Upper lobe of right lung (tissue), 1 donor: ENCODE results near the gene PRRT1. TPM values are rescaled to one million over a fixed set of nuclear protein-coding genes. Genes with fewer than 3 reads are reported as not detected.
A peak's percentile ranks its signal among the peaks of the same experiment; 100 is the strongest.

Experiments used
- ATAC-seq: fragments of 200-7000 bp; cut with Tn5 transposase; one replicate; pipeline ENCODE4 v1.9.1; 2020; ENCODE audit warnings: mild to moderate bottlenecking, moderate library complexity
- DNase-seq: peaks from one replicate; pipeline ENCODE4 v3.0.0-alpha.2; 2020
- H3K27ac ChIP-seq: fragments of 200-600 bp; one replicate; pipeline ENCODE4 v1.8.0; 2022
- H3K27me3 ChIP-seq: fragments of 200-600 bp; one replicate; pipeline ENCODE4 v1.8.0; 2022; ENCODE audit warnings: mild to moderate bottlenecking
- H3K36me3 ChIP-seq: fragments of 200-600 bp; one replicate; pipeline ENCODE4 v1.8.0; 2022
- H3K4me1 ChIP-seq: fragments of 200-600 bp; one replicate; pipeline ENCODE4 v1.8.0; 2022
- H3K4me3 ChIP-seq: fragments of 200-600 bp; one replicate; pipeline ENCODE4 v1.8.0; 2022; ENCODE audit warnings: mild to moderate bottlenecking
- H3K9me3 ChIP-seq: fragments of 200-600 bp; one replicate; pipeline ENCODE4 v1.8.0; 2022
- intact Hi-C: fragments of 100-400 bp; cut with DNase I; formaldehyde crosslinking; loops from one replicate; pipeline ENCODE4 v1.11.0; 2022
- total RNA-seq: library from RNA; stranded (reverse); fragmentation: NEBNext Ultra II Directional; extraction: Animal tissue kit (Norgen Biotek cat#: 25700); gene quantifications from one replicate; pipeline ENCODE4 v1.2.1, GENCODE V29; 2021
- TF ChIP-seq, protein P1 (sequence below): fragments of 200-600 bp; IDR thresholded peaks from one replicate; pipeline ENCODE4 v1.8.0; 2022; ENCODE audit warnings: antibody characterized with exemption
- donor health status: DM: no; HTN: yes; CAD: no; lungs with severe emphysema.

PRRT1 gene
- total RNA-seq, 1 donor from 2014 or later: 1.4 TPM

DNA sequence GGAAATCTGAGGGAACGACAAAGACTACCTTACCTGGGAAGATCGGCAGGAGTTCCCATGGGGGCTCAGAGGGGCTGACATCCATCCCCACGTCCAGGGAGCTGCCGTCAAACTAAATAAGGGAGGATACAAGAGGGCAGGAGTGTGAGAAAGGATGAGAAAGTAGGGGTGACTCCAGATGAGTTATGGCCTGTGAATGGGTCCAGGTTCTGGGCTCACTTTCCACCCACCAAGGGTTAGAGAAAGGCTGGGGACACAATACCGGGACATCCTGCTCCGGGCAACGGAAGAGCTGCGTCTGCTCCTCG is 24.4 kb downstream of the PRRT1 start:
- peaks cover 45% of the 10 kb centered on the region for H3K36me3 ChIP-seq
- no peak for DNase-seq
- no peaks in the 10 kb centered on the region for H3K9me3 ChIP-seq
- peaks cover 26% of the 10 kb centered on the region for H3K4me1 ChIP-seq
- no peak for ATAC-seq
- TF ChIP-seq, protein P1, sequence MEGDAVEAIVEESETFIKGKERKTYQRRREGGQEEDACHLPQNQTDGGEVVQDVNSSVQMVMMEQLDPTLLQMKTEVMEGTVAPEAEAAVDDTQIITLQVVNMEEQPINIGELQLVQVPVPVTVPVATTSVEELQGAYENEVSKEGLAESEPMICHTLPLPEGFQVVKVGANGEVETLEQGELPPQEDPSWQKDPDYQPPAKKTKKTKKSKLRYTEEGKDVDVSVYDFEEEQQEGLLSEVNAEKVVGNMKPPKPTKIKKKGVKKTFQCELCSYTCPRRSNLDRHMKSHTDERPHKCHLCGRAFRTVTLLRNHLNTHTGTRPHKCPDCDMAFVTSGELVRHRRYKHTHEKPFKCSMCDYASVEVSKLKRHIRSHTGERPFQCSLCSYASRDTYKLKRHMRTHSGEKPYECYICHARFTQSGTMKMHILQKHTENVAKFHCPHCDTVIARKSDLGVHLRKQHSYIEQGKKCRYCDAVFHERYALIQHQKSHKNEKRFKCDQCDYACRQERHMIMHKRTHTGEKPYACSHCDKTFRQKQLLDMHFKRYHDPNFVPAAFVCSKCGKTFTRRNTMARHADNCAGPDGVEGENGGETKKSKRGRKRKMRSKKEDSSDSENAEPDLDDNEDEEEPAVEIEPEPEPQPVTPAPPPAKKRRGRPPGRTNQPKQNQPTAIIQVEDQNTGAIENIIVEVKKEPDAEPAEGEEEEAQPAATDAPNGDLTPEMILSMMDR: no peak
- H3K4me3 ChIP-seq: peak overlapping the region; percentile 71
- intact Hi-C loops: no loop called here
- peak overlapping the region; percentile 79 for H3K27ac ChIP-seq
- H3K27me3 ChIP-seq: no peaks in the 10 kb centered on the region

DNA sequence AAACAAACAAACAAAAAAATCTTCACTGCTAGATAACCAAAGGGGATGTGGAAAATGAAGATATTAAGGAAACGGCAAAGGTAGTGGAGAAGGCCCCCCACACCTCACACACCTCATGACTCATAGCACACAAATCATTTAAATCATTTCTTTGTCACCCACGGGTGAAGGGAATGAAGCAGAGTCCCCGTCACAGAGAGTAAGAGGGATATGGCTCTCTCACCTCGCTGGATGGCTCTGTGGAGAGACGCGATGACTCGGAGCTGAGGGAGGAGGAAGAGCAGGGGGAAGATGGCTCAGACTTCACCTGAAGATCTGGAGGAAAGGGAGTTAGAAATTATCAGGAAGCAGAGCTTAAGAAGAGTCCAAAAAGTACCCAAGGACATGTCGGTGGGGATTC is 24.9 kb downstream of the PRRT1 start:
- peaks cover 26% of the 10 kb centered on the region for H3K4me1 ChIP-seq
- DNase-seq: no peak
- intact Hi-C loops: no loop called here
- peak overlapping the region; percentile 79 for H3K27ac ChIP-seq
- TF ChIP-seq, protein P1: no peak
- H3K27me3 ChIP-seq: no peaks in the 10 kb centered on the region
- H3K4me3 ChIP-seq: peak overlapping the region; percentile 71
- no peaks in the 10 kb centered on the region for H3K9me3 ChIP-seq
- no peak for ATAC-seq
- H3K36me3 ChIP-seq: peaks cover 49% of the 10 kb centered on the region

DNA sequence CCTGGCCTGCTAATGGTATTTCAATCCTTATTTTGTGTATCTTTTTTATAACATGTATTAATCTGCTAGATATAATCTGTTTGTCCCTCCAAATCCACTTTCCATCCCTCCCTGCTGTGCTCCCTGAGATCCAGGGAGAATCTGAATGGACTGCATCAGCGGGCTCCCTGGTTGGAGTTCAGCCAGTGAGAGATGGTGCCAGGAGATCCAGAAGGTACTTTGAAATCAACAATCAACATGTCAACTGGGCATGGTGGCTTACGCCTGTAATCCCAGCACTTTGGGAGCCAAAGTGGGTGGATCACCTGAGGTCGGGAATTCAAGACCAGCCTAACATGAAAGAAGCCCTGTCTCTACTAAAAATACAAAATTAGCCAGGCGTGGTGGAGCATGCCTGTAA is 28.1 kb downstream of the PRRT1 start:
- intact Hi-C loops: no loop called here
- Histone ChIP-seq H3K36me3 (peaks cover 76% of the 10 kb centered on the region), H3K9me3 (no peaks in the 10 kb centered on the region), H3K27me3 (no peaks in the 10 kb centered on the region), H3K27ac (no peak overlapping the region), H3K4me3 (no peak overlapping the region), H3K4me1 (peaks cover 24% of the 10 kb centered on the region)
- no peak for DNase-seq
- no peak for ATAC-seq
- TF ChIP-seq, protein P1: no peak

DNA sequence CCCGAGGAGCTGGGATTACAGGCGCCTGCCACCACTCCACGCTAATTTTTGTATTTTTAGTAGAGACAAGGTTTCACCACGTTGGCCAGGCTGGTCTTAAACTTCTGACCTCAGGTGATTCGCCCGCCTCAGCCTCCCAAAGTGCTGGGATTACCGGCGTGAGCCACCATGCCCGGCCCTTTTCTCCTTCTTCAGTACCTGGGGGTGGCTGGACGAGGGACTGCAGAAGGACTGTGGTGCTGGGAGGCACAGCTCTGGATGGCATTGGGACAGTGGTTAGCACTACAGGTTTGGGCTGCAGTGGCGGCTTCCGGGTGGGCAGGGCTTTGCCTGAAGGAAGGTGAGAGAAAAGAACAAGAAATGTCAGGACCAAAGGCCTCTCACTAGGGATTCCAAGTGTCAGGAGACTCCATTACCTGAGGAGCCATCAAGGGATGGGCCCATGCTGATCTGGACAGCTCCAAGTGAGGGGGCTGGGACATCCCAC is 31.1 kb downstream of the PRRT1 start:
- Histone ChIP-seq H3K27me3 (no peaks in the 10 kb centered on the region), H3K27ac (no peak overlapping the region), H3K4me1 (peaks cover 9% of the 10 kb centered on the region), H3K36me3 (peaks cover 94% of the 10 kb centered on the region), H3K4me3 (no peak overlapping the region), H3K9me3 (no peaks in the 10 kb centered on the region)
- ATAC-seq (no peak), DNase-seq (no peak)
- intact Hi-C loops: no loop called here
- TF ChIP-seq, protein P1: no peak

DNA sequence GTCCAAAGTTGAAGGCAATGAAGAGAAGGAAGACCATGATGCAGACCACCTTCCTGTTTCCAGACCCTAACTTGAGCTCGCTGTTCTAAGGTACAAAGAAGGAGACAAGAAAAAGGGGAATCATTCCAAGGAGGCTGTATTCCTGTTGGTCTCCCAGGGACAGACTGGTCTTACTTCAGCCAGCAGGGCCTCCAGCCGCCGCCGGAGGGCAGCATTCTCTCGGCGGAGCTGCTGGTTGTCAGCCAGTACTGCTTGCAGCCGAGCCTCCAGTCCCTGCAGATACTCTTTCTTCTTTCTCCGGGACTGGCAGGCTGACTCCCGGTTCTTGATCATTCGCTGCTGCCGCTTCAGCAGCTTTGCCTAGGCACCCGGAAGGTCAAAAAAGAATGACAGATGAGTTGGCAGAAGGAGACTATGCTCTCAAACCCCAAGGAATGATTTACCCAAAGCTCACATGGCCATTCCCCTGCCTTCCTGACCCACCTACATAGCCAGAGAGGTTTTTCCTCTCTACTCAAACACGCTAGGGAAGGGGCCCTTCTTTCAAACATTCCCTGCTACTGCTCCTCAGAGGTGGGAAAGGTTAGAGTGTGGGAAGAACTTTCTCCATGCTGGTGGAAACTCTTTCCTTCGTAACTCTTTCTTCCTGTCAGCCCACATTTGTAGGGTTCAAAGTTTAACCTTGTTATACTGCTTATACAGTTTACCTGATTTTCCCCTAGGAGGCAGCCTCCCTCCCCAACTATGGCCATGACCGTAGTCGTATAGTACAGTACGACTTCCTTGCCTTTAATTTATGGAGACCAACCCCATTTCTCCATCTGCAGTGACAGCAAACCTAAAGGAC is 32.7 kb downstream of the PRRT1 start:
- TF ChIP-seq, protein P1: peak; percentile 90
- peaks cover 81% of the 10 kb centered on the region for H3K36me3 ChIP-seq
- peak; percentile 88 for ATAC-seq

More for the DNA sequence above, 32.7 kb downstream of the PRRT1 start:
- intact Hi-C loops: no loop called here
- Histone ChIP-seq H3K27me3 (no peaks in the 10 kb centered on the region), H3K4me1 (peaks cover 14% of the 10 kb centered on the region), H3K27ac (peak overlapping the region; percentile 76), H3K4me3 (no peak overlapping the region), H3K9me3 (no peaks in the 10 kb centered on the region)
- DNase-seq: peak; percentile 91
